K562 (cell line): ENCODE measurements around the gene HTR4. TPM values are rescaled to one million over a fixed set of nuclear protein-coding genes. Genes with fewer than 3 reads are reported as not detected.

Experiments
- AFF1 ChIP-seq, 2 experiments: fragments of 450-650 bp; IDR thresholded peaks; 2 replicates each; pipeline ENCODE4 v1.6.1; 2018; ENCODE audit warnings: mild to moderate bottlenecking in 2 of 2, low read depth in 1 of 2; ENCODE audit not compliant: partially characterized antibody in 2 of 2
- ATF2 ChIP-seq: sonication (generic); formaldehyde crosslinking; IDR thresholded peaks from 2 replicates; pipeline ENCODE4 v1.8.1; 2022; ENCODE audit warnings: missing genetic modification reagents
- ATF7 ChIP-seq: fragments of 450-650 bp; IDR thresholded peaks from 2 replicates; pipeline ENCODE4 v1.7.1; 2014; ENCODE audit warnings: mild to moderate bottlenecking, moderate library complexity
- ETV6 ChIP-seq, 3 experiments: fragments of 150-350 bp in 1 of 3; sonication (generic) in 1 of 3; formaldehyde crosslinking in 1 of 3; IDR thresholded peaks; 2 replicates each; pipeline versions ENCODE4 v1.6.1 to v1.8.0; 2014 to 2022; ENCODE audit warnings: borderline replicate concordance in 2 of 3, low read depth in 2 of 3, antibody characterized with exemption in 1 of 3, low read length in 1 of 3, mild to moderate bottlenecking in 1 of 3, missing genetic modification reagents in 1 of 3
- PHF8 ChIP-seq: fragments of 200-600 bp; sonication (generic); IDR thresholded peaks from 2 replicates; pipeline ENCODE4 v1.6.1; 2012; ENCODE audit warnings: mixed run types, mild to moderate bottlenecking, inconsistent platforms, low read length, moderate library complexity, borderline replicate concordance
- PPARD ChIP-seq: fragments of 250-450 bp; sonication (Bioruptor Pico); IDR thresholded peaks from 2 replicates; pipeline ENCODE4 v1.8.0; 2022; ENCODE audit warnings: inconsistent platforms, mild to moderate bottlenecking, moderate library complexity
- ZNF124 ChIP-seq: sonication (generic); formaldehyde crosslinking; IDR thresholded peaks from 2 replicates; pipeline ENCODE4 v1.8.1; 2022; ENCODE audit warnings: missing genetic modification reagents
- ZNF253 ChIP-seq: fragments of 250-450 bp; sonication (Bioruptor Pico); conservative IDR thresholded peaks from 2 replicates; pipeline ENCODE4 v1.6.1; 2021; ENCODE audit warnings: mild to moderate bottlenecking
- ZNF274 ChIP-seq: IDR thresholded peaks from 2 replicates; pipeline ENCODE4 v1.6.1; 2011; ENCODE audit warnings: low read depth, mild to moderate bottlenecking, low read length, moderate library complexity, borderline replicate concordance
- polyA plus RNA-seq, 8 experiments: library from polyadenylated mRNA; depleted of rRNA in 4 of 8; stranded (reverse) in 5 of 8; unstranded in 3 of 8; fragments of >200 nt; fragmentation: Nextera tagmentation in 2 of 8; fragmentation: Illumina TruSeq in 1 of 8; extraction: Ambion mirVana in 2 of 8; extraction: Trizol in 1 of 8; gene quantifications; 2 replicates each; pipeline versions ENCODE4 v1.2.1 to v1.2.3, GENCODE V29; 2011 to 2014; ENCODE audit warnings: inconsistent platforms in 1 of 8, missing spikeins in 1 of 8
- total RNA-seq, 7 experiments: library from RNA; depleted of rRNA in 6 of 7; stranded (reverse); fragments of >200 nt in 6 of 7; fragmentation: Illumina TruSeq in 2 of 7; extraction: Trizol in 2 of 7; gene quantifications; 2 replicates each; pipeline versions ENCODE4 v1.2.1 to v1.2.3, GENCODE V29; 2011 to 2021; ENCODE audit warnings: low replicate concordance in 1 of 7
- TF ChIP-seq, protein P1 (sequence below): fragments of 250-450 bp; sonication (Bioruptor Pico); IDR thresholded peaks from 2 replicates; pipeline ENCODE4 v1.4.0; 2020
- TF ChIP-seq, protein P2 (sequence below): fragments of 250-450 bp; sonication (Bioruptor Pico); IDR thresholded peaks from 2 replicates; pipeline ENCODE4 v1.8.0; 2021; ENCODE audit warnings: moderate library complexity, mild to moderate bottlenecking, inconsistent platforms
- TF ChIP-seq, protein P3 (sequence below): fragments of 250-450 bp; sonication (Bioruptor Pico); IDR thresholded peaks from 2 replicates; pipeline ENCODE4 v1.5.0; 2021; ENCODE audit warnings: mild to moderate bottlenecking, moderate library complexity

The HTR4 gene
- total and polyA plus RNA-seq, 9 of the 15 experiments (the other 6 are each of a cell fraction or from before 2014, with no cell fraction given): 0.13 TPM; not detected in 8

- no peak for TF ChIP-seq ZNF124 (CRISPR knock-in tag)
- no peak for TF ChIP-seq ATF2
- TF ChIP-seq ETV6 (IDR thresholded peaks at IDR 0.05; ENCODE audit: borderline replicate concordance in 1 of 2, low read depth in 2 of 2, low read length in 1 of 2): no peak
- TF ChIP-seq ETV6 (CRISPR knock-in tag; IDR thresholded peaks at IDR 0.05; ENCODE audit: borderline replicate concordance): no peak
- TF ChIP-seq, protein P1, sequence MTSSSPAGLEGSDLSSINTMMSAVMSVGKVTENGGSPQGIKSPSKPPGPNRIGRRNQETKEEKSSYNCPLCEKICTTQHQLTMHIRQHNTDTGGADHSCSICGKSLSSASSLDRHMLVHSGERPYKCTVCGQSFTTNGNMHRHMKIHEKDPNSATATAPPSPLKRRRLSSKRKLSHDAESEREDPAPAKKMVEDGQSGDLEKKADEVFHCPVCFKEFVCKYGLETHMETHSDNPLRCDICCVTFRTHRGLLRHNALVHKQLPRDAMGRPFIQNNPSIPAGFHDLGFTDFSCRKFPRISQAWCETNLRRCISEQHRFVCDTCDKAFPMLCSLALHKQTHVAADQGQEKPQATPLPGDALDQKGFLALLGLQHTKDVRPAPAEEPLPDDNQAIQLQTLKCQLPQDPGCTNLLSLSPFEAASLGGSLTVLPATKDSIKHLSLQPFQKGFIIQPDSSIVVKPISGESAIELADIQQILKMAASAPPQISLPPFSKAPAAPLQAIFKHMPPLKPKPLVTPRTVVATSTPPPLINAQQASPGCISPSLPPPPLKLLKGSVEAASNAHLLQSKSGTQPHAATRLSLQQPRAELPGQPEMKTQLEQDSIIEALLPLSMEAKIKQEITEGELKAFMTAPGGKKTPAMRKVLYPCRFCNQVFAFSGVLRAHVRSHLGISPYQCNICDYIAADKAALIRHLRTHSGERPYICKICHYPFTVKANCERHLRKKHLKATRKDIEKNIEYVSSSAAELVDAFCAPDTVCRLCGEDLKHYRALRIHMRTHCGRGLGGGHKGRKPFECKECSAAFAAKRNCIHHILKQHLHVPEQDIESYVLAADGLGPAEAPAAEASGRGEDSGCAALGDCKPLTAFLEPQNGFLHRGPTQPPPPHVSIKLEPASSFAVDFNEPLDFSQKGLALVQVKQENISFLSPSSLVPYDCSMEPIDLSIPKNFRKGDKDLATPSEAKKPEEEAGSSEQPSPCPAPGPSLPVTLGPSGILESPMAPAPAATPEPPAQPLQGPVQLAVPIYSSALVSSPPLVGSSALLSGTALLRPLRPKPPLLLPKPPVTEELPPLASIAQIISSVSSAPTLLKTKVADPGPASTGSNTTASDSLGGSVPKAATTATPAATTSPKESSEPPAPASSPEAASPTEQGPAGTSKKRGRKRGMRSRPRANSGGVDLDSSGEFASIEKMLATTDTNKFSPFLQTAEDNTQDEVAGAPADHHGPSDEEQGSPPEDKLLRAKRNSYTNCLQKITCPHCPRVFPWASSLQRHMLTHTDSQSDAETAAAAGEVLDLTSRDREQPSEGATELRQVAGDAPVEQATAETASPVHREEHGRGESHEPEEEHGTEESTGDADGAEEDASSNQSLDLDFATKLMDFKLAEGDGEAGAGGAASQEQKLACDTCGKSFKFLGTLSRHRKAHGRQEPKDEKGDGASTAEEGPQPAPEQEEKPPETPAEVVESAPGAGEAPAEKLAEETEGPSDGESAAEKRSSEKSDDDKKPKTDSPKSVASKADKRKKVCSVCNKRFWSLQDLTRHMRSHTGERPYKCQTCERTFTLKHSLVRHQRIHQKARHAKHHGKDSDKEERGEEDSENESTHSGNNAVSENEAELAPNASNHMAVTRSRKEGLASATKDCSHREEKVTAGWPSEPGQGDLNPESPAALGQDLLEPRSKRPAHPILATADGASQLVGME (CRISPR knock-in tag): no peak
- no peak for TF ChIP-seq AFF1 (IDR thresholded peaks at IDR 0.05; ENCODE audit: low read depth in 1 of 2, partially characterized antibody in 2 of 2)
- no peak for TF ChIP-seq PPARD (CRISPR knock-in tag)
- TF ChIP-seq ZNF274: no peak
- TF ChIP-seq, protein P2, sequence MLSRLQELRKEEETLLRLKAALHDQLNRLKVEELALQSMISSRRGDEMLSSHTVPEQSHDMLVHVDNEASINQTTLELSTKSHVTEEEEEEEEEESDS: no peak
- TF ChIP-seq ZNF253: no peak
- 0 out of 2 replicates have a peak, but pooled peaks have one; percentile 23 for TF ChIP-seq ATF7
- TF ChIP-seq, protein P3, sequence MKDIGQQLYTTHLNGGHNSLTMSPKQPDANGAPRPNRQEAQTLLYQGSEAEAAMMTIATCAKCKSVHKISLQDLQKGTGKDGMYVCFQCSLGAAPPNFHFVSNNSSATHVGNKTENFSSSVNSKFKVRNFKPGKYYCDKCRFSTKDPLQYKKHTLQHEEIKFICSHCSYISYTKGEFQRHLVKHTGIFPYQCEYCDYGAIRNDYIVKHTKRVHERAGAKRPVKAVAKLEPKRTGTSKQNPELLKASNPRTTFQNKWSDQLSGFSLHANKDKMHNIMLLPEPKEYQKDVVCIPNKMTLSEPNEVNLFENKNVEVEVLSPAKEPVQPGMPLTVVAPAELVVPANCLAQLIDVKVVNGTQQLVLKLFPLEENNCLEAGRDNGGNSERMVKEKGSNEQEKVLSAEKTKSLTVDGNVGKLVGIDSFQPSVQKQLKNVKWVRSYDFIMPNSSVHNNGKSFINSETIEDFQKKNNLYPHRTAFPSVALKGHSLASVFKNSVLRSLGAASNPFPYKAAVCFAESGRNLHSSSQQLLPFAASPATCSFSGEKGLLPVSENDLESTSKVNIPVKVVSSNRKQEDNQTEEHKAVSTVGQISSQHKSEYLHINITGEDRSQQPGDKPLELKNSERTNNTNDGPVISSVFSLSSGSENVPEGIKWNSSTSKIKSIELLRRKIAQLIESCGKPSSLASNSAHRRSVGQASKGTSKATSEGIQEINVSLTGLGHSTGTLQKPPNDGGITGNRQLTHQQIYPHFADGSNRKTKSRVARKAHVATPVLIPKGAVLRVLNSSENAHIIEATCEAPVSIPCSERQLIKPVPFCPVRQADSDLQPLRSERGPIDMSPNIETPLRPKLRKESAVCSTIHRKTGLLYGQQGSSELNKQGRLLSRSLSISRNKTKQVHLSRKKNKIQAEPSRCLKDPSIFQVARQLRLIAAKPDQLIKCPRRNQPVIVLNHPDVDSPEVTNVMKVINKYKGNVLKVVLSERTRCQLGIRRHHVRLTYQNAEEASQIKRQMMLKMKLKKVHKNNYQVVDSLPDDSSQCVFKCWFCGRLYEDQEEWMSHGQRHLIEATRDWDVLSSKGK: no peak
- TF ChIP-seq PHF8: no peak
Measured at GRCh38 chr5:148574167-148574566, 80.2 kb downstream of the HTR4 start (continued).
